Fibroblast of pulmonary artery (primary cell): ENCODE data around the gene ZNF385D.

ENCODE experiments used
- DNase-seq: peaks from one replicate; pipeline ENCODE4 v3.0.0-alpha.2; 2010; ENCODE audit warnings: low read depth
- H3K4me3 ChIP-seq: replicated peaks from 2 replicates; pipeline ENCODE4 v1.5.1; 2011; ENCODE audit warnings: low read depth, mild to moderate bottlenecking, control low read depth, low read length, moderate library complexity
- TF ChIP-seq, protein P1 (sequence below): IDR thresholded peaks from 2 replicates; pipeline ENCODE4 v1.5.1; 2011; ENCODE audit warnings: mild to moderate bottlenecking, control low read depth, low read length, inconsistent platforms; ENCODE audit errors: missing control alignments

ZNF385D gene

DNA sequence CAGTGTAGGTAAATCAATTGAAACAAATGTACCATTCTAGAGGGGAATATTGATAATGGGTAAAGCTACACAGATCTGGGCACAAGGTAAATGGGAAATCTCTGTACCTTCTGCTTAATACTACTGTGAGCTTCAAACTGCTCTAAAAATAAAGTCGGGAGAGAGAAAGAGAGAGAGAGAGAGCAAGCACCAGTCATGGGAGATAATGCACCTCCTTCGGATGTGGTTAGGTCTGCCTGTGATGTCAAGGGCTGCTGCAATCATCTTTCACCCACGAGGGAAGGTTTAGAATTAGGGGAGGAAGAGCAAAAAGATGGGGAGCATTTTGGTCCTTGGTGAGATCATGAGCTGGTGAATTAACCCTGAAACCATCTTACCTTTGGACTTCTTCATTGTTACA is 219.1 kb downstream of the ZNF385D start:
- no peak overlapping the region for H3K4me3 ChIP-seq
- DNase-seq: no peak
- TF ChIP-seq, protein P1, sequence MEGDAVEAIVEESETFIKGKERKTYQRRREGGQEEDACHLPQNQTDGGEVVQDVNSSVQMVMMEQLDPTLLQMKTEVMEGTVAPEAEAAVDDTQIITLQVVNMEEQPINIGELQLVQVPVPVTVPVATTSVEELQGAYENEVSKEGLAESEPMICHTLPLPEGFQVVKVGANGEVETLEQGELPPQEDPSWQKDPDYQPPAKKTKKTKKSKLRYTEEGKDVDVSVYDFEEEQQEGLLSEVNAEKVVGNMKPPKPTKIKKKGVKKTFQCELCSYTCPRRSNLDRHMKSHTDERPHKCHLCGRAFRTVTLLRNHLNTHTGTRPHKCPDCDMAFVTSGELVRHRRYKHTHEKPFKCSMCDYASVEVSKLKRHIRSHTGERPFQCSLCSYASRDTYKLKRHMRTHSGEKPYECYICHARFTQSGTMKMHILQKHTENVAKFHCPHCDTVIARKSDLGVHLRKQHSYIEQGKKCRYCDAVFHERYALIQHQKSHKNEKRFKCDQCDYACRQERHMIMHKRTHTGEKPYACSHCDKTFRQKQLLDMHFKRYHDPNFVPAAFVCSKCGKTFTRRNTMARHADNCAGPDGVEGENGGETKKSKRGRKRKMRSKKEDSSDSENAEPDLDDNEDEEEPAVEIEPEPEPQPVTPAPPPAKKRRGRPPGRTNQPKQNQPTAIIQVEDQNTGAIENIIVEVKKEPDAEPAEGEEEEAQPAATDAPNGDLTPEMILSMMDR: no peak

DNA sequence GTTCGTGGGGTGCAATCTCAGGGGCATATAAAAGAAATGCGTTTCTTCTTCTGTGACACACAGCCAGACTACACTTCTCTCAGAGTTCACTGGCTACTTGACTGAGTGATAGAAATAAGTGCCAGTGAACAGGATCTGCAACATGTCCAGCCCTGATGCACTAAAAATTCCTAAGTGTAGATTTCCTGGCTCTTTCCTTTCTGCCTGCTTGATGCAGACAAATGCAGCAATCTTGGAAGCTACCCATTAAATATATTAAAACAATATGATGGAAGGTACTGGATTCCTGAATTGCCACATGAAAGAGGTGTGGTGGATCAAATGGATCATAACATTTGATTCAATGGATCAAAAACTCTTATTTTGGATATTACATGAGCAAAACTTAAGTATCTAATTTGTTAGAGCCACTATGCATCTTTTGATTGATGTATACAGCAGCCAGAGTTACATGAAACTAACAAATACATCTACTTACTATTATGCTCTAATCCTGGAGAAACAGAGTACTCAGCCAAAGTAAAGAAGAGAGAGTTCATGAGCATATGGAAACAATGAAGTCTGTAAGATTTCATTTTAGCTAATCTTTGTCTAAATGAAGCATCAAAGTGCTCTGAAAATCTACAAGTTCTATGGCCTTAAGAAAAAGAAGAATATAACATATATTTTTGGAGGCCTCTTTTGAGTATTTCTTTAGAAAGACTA is 222.6 kb downstream of the ZNF385D start:
- TF ChIP-seq, protein P1: no peak
- no peak overlapping the region for H3K4me3 ChIP-seq
- DNase-seq: no peak

GRCh38 chr3:21526461-21526860 is 224.5 kb downstream of the ZNF385D start:
- DNase-seq: no peak

DNA sequence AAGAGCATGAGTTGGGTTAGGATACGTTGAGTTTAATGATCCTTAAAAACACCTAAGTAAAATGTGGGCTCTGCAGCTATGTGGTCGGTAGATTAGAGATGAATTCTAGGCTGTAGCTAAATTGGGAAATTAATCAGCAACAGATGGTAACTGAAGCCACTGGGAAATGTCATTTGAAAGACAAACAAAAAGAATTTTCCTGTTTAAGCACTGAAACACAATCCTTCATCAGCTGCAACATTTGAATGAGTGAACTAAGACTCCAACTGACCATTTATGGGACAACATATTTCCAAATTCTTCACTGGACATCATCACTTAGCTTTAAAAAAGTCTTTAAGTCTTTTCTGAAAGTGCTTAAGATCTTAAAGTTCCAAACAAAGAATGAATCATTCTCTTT is 226.9 kb downstream of the ZNF385D start:
- no peak for DNase-seq
- H3K4me3 ChIP-seq: no peak overlapping the region
- TF ChIP-seq, protein P1: no peak

More at GRCh38 chr3:21526461-21526860, 224.5 kb downstream of the ZNF385D start:
- TF ChIP-seq, protein P1: no peak
- no peak overlapping the region for H3K4me3 ChIP-seq

- no peak for DNase-seq
- no peak overlapping the region for H3K4me3 ChIP-seq
- TF ChIP-seq, protein P1: no peak
Observed at GRCh38 chr3:21520106-21520963, 230.7 kb downstream of the ZNF385D start.

DNA sequence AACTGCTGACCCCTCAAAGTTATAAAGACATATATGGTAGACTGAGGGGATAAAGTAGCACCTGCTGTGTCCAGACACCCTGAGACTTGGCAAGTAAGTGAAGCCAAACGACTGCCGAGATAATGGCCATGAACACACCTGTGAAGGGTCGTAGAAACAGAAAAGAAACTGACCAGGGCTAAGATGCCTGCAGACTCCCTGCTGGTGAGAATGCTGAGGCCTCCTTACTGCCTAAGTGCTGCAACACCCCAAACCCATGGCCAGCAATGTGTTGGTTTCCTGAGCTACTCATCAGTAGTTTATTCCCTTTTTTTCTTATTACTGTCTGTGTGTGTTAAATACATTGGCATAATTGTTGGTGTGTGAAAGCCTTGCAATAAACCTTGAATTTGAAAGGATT is 233.8 kb downstream of the ZNF385D start:
- DNase-seq: no peak
- no peak overlapping the region for H3K4me3 ChIP-seq
- TF ChIP-seq, protein P1: no peak

- TF ChIP-seq, protein P1: no peak
- no peak for DNase-seq
- no peak overlapping the region for H3K4me3 ChIP-seq
Observed at GRCh38 chr3:21515417-21515816, 235.6 kb downstream of the ZNF385D start.
